HepG2 (cell line): ENCODE results near the gene VAV2. TPM values are rescaled to one million over a fixed set of nuclear protein-coding genes. Genes with fewer than 3 reads are reported as not detected.

Experiments
- ATAC-seq: fragments of 200-7000 bp; cut with Tn5 transposase; 3 replicates; pipeline ENCODE4 v1.9.1; 2020; ENCODE audit warnings: mild to moderate bottlenecking, moderate library complexity
- BruUV-seq: library from RNA; stranded (reverse); fragments of 400-500 nt; replicated peaks from 2 replicates; lab custom pipeline; 2021; lab: Mats Ljungman, UMichigan
- CTCF ChIA-PET: fragments of 300-600 bp; formaldehyde crosslinking; extraction: SDS; loops from one replicate; lab custom pipeline; 2021; ENCODE audit warnings: low total read pairs, inconsistent platforms, low intra/inter-chr PET ratio; lab: Yijun Ruan, JAX
- POLR2A ChIA-PET: fragments of 350-600 bp; sonication (Branson Sonifier 250); formaldehyde crosslinking; loops from one replicate; lab custom pipeline; 2020; ENCODE audit warnings: antibody characterized with exemption, inconsistent platforms; lab: Yijun Ruan, JAX
- DNase-seq: peaks from one replicate; pipeline ENCODE4 v3.0.0-alpha.2; 2015; ENCODE audit warnings: low spot score
- FAIRE-seq: peaks from 3 replicates; lab custom pipeline; 2011; peaks lifted over from hg19 to GRCh38; lab: Jason Lieb, UNC
- H2AFZ ChIP-seq: one replicate; pipeline ENCODE4 v1.6.1; 2011; ENCODE audit warnings: low read length, inconsistent platforms
- H3K27ac ChIP-seq: fragments of 300-600 bp; 3 replicates; pipeline ENCODE4 v1.8.0; 2011; ENCODE audit warnings: mixed run types, mild to moderate bottlenecking, mixed read lengths, low read length, inconsistent platforms; ENCODE audit not compliant: insufficient read depth; ENCODE audit errors: extremely low read length
- H3K27me3 ChIP-seq, 2 experiments: fragments of 200-600 bp in 1 of 2; 2 replicates in 1 of 2; 3 replicates in 1 of 2; pipeline versions ENCODE4 v1.6.0 to v1.8.0; 2011; ENCODE audit warnings: low read length in 2 of 2, mild to moderate bottlenecking in 2 of 2, moderate library complexity in 2 of 2, inconsistent platforms in 1 of 2; ENCODE audit not compliant: insufficient read depth in 2 of 2, control insufficient read depth in 1 of 2
- H3K36me3 ChIP-seq, 2 experiments: fragments of 200-600 bp in 1 of 2; replicated peaks in 1 of 2; 2 replicates in 1 of 2; 3 replicates in 1 of 2; pipeline versions ENCODE4 v1.5.1 to v1.8.0; 2011; ENCODE audit warnings: low read length in 2 of 2, inconsistent platforms in 1 of 2; ENCODE audit not compliant: insufficient read depth in 2 of 2, control insufficient read depth in 1 of 2
- H3K4me1 ChIP-seq: 2 replicates; pipeline ENCODE4 v1.5.1; 2012; ENCODE audit warnings: low read length, inconsistent platforms; ENCODE audit not compliant: insufficient read depth
- H3K4me2 ChIP-seq: 2 replicates; pipeline ENCODE4 v1.6.0; 2011; ENCODE audit warnings: low read depth, low read length, inconsistent platforms
- H3K4me3 ChIP-seq, 3 experiments: fragments of 200-600 bp in 1 of 3; sonication (generic), shearing (Covaris generic) in 1 of 3; replicated peaks in 1 of 3; 2 replicates each; pipeline ENCODE4 v1.5.1; 2011 to 2016; ENCODE audit warnings: low read length in 3 of 3, inconsistent platforms in 2 of 3, low read depth in 2 of 3, mild to moderate bottlenecking in 2 of 3, control low read depth in 1 of 3, mixed read lengths in 1 of 3; ENCODE audit not compliant: insufficient read depth in 1 of 3
- H3K79me2 ChIP-seq: one replicate; pipeline ENCODE4 v1.6.1; 2011; ENCODE audit warnings: low read length, inconsistent platforms; ENCODE audit not compliant: insufficient read depth
- H3K9ac ChIP-seq: 2 replicates; pipeline ENCODE4 v1.6.0; 2011; ENCODE audit warnings: mild to moderate bottlenecking, low read depth, low read length, inconsistent platforms; ENCODE audit not compliant: insufficient read depth
- H3K9me3 ChIP-seq: 2 replicates; pipeline ENCODE4 v1.5.1; 2012; ENCODE audit warnings: mild to moderate bottlenecking, low read length
- H4K20me1 ChIP-seq: 2 replicates; pipeline ENCODE4 v1.6.0; 2011; ENCODE audit warnings: inconsistent platforms, mild to moderate bottlenecking, low read length, moderate library complexity; ENCODE audit not compliant: insufficient read depth
- ATF4 ChIP-seq, 2 experiments: fragments of 450-650 bp in 1 of 2; sonication (generic) in 1 of 2; formaldehyde crosslinking; IDR thresholded peaks; 2 replicates each; pipeline versions ENCODE4 v1.5.0 to v1.8.0; 2020 to 2022; ENCODE audit warnings: mild to moderate bottlenecking in 1 of 2, missing genetic modification reagents in 1 of 2
- CENPX ChIP-seq: sonication (generic); formaldehyde crosslinking; IDR thresholded peaks from 2 replicates; pipeline ENCODE4 v1.9.0; 2021; ENCODE audit warnings: mild to moderate bottlenecking, missing genetic modification reagents, moderate library complexity
- GATAD2A ChIP-seq: IDR thresholded peaks from 2 replicates; pipeline ENCODE4 v1.6.1; 2016
- JUND ChIP-seq: sonication (generic); formaldehyde crosslinking; IDR thresholded peaks from 2 replicates; pipeline ENCODE4 v1.8.0; 2022; ENCODE audit warnings: mild to moderate bottlenecking, missing genetic modification reagents
- PRDM10 ChIP-seq: sonication (generic); formaldehyde crosslinking; IDR thresholded peaks from 2 replicates; pipeline ENCODE4 v1.4.0; 2020; ENCODE audit warnings: low read depth, missing genetic modification reagents
- RBM39 ChIP-seq: fragments of 200-400 bp; formaldehyde crosslinking; IDR thresholded peaks from one replicate; pipeline ENCODE4 v1.6.1; 2018; ENCODE audit warnings: antibody characterized with exemption, mild to moderate bottlenecking, low read depth, low read length; ENCODE audit not compliant: poor library complexity, severe bottlenecking
- SMAD1 ChIP-seq: sonication (generic); formaldehyde crosslinking; IDR thresholded peaks from 2 replicates; pipeline ENCODE4 v1.4.0; 2020; ENCODE audit warnings: missing genetic modification reagents, low read depth, mild to moderate bottlenecking, borderline replicate concordance
- YEATS4 ChIP-seq: sonication (generic); formaldehyde crosslinking; IDR thresholded peaks from 2 replicates; pipeline ENCODE4 v1.4.0; 2020; ENCODE audit warnings: missing genetic modification reagents, borderline replicate concordance
- ZNF337 ChIP-seq: sonication (generic); formaldehyde crosslinking; IDR thresholded peaks from 2 replicates; pipeline ENCODE4 v1.5.1; 2020; ENCODE audit warnings: missing genetic modification reagents, low read depth, mild to moderate bottlenecking, borderline replicate concordance
- ZNF367 ChIP-seq: sonication (generic); formaldehyde crosslinking; IDR thresholded peaks from 2 replicates; pipeline ENCODE4 v1.4.0; 2020; ENCODE audit warnings: missing genetic modification reagents, borderline replicate concordance
- ZNF558 ChIP-seq: sonication (generic); formaldehyde crosslinking; IDR thresholded peaks from 2 replicates; pipeline ENCODE4 v1.9.0; 2022; ENCODE audit warnings: mild to moderate bottlenecking, missing genetic modification reagents, borderline replicate concordance
- ZNF605 ChIP-seq: sonication (generic); formaldehyde crosslinking; IDR thresholded peaks from 2 replicates; pipeline ENCODE4 v1.8.0; 2022; ENCODE audit warnings: mild to moderate bottlenecking, missing genetic modification reagents
- ZNF737 ChIP-seq: sonication (generic); formaldehyde crosslinking; IDR thresholded peaks from 2 replicates; pipeline ENCODE4 v1.5.0; 2020; ENCODE audit warnings: missing genetic modification reagents, mild to moderate bottlenecking, borderline replicate concordance
- ZSCAN22 ChIP-seq: sonication (generic); formaldehyde crosslinking; IDR thresholded peaks from 2 replicates; pipeline ENCODE4 v1.4.0; 2020; ENCODE audit warnings: mild to moderate bottlenecking, missing genetic modification reagents
- WGBS: methylation state at CpG from one replicate; pipeline ENCODE4 v1.1.6; 2017; ENCODE audit warnings: low lambda C conversion rate; 5-methylcytosine and 5-hydroxymethylcytosine counted together
- in situ Hi-C: cut with HindIII; loops from 2 replicates; pipeline ENCODE4 v1.10.0; 2017; ENCODE audit warnings: low pct_unique_long_range_greater_than_20kb; ENCODE audit not compliant: extremely low pct_ligation_motif_present
- intact Hi-C: fragments of 100-400 bp; cut with micrococcal nuclease; formaldehyde crosslinking; loops from one replicate; pipeline ENCODE4 v1.10.0; 2022; ENCODE audit not compliant: unreplicated experiment
- polyA plus RNA-seq, 8 experiments: library from polyadenylated mRNA; depleted of rRNA in 3 of 8; stranded (reverse) in 7 of 8; unstranded in 1 of 8; fragments of >200 nt; fragmentation: Illumina TruSeq in 4 of 8; extraction: Trizol in 4 of 8; gene quantifications; 2 replicates each; pipeline versions ENCODE4 v1.2.1 to v1.2.3, GENCODE V29; 2011 to 2016; ENCODE audit warnings: low read depth in 4 of 8, missing spikeins in 1 of 8, mixed read lengths in 1 of 8; ENCODE audit not compliant: insufficient read depth in 1 of 8
- total RNA-seq, 5 experiments: library from RNA; depleted of rRNA; stranded (reverse); fragments of >200 nt; fragmentation: Illumina TruSeq; extraction: Trizol; gene quantifications; 2 replicates each; pipeline ENCODE4 v1.2.3, GENCODE V29; 2016; ENCODE audit warnings: low read depth in 1 of 5
- TF ChIP-seq, protein P1 (sequence below): sonication (generic); formaldehyde crosslinking; IDR thresholded peaks from 2 replicates; pipeline ENCODE4 v1.4.0; 2020; ENCODE audit warnings: low read depth, mild to moderate bottlenecking, missing genetic modification reagents

The VAV2 gene
- total and polyA plus RNA-seq, 2 of the 13 experiments (the other 11 are each of a cell fraction or from before 2014, with no cell fraction given), result 22.5 to 22.9 TPM

DNA sequence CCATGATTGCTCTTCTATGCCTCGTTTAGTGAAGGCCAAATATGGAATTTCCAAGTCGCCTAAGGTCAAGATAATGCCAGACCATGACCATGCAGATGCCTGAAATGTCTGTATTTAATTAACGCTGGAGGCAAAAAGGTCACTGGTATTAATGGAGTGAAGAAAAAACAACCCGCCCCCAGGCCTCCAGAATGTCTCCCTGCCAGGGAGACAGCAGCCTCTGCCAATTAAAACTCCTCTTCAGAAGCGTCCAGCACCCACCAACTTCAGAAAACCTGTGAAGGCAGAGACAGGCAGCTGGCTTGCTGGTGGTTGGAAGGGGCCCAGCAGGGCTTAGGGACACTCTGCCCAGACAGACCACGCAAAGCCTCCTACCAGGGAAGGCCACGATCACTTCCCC is 94.4 kb downstream of the VAV2 start:
- TF ChIP-seq SMAD1 (CRISPR knock-in tag) (no peak), JUND (CRISPR knock-in tag) (no peak), ZNF367 (CRISPR knock-in tag) (no peak), ZSCAN22 (CRISPR knock-in tag) (no peak), GATAD2A (CRISPR knock-in tag) (no peak), RBM39 (no peak), ZNF337 (CRISPR knock-in tag) (no peak), PRDM10 (no peak), ATF4 (CRISPR knock-in tag; IDR thresholded peaks at IDR 0.05) (no peak), ZNF558 (CRISPR knock-in tag) (no peak), YEATS4 (no peak), CENPX (CRISPR knock-in tag) (no peak), ZNF737 (CRISPR knock-in tag) (no peak), ZNF605 (CRISPR knock-in tag) (no peak)
- TF ChIP-seq, protein P1, sequence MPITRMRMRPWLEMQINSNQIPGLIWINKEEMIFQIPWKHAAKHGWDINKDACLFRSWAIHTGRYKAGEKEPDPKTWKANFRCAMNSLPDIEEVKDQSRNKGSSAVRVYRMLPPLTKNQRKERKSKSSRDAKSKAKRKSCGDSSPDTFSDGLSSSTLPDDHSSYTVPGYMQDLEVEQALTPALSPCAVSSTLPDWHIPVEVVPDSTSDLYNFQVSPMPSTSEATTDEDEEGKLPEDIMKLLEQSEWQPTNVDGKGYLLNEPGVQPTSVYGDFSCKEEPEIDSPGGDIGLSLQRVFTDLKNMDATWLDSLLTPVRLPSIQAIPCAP, result no peak
- in situ Hi-C loops (no loop called here), intact Hi-C loops (no loop called here)
- H3K27me3 ChIP-seq, result no peaks in the 10 kb centered on the region
- H3K4me2 ChIP-seq, result no peak overlapping the region
- H3K79me2 ChIP-seq, result peaks cover 32% of the 10 kb centered on the region
- H2AFZ ChIP-seq, result no peak overlapping the region
- POLR2A ChIA-PET, result interaction anchor here (1.2 kb wide), 1 partner anchor 10 kb away, joined by 3 read pairs; no protein-coding TSS in a partner anchor
- peak overlapping the region; percentile 35 for H3K27ac ChIP-seq
- no peak overlapping the region for H3K9ac ChIP-seq
- no peaks in the 10 kb centered on the region for H4K20me1 ChIP-seq
- ATAC-seq (no peak), FAIRE-seq (no peak), DNase-seq (no peak)
- H3K36me3 ChIP-seq, result peaks cover 2 to 6% of the 10 kb centered on the region in 2 experiments; a peak in 2 of 5 replicates
- CTCF ChIA-PET, result no interaction called here
- H3K4me1 ChIP-seq, result peaks cover 50% of the 10 kb centered on the region
- no TSS peak for BruUV-seq
- no peak overlapping the region for H3K4me3 ChIP-seq
- 96% methylated on average over 6 of the region's 7 CpGs for WGBS
- H3K9me3 ChIP-seq, result no peaks in the 10 kb centered on the region
